Measurements from ENCODE around the gene ANXA2R. TPM values are rescaled to one million over a fixed set of nuclear protein-coding genes. Genes with fewer than 3 reads are reported as not detected.
"Not testable (repeated sequence)": the region's sequence is repeated elsewhere in the genome, so short reads cannot be mapped to it uniquely, and the experiment has no call there.

Gene ANXA2R
- total and polyA plus RNA-seq, 9 donors: 0.69 to 1.6 (median 1.2) TPM

DNA sequence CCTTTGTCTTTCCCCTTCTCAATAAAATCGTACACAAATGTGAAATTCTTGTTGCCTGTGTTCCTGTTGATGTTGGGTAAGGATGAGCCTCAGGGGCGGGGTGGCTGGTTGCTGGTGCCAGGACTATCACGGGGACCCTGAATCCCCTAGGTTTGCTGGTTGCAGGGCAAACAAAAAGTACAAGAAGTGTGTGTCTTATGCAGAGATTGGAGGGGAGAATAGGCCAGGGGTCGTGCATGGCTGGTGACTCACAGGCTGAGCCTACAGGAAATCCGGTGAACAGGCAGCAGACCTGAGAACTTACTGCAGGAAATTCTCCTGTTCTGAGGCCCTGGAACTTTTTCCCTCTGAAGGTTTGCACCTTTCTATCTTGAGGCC lies 5.5 kb downstream of the ANXA2R start:
- Histone ChIP-seq H3K36me3 (ENCODE audit: control insufficient read depth, insufficient read depth, low read length) (no peaks in the 10 kb centered on the region), H3K4me3 (ENCODE audit: low read length) (no peak overlapping the region), H3K27ac (ENCODE audit: low read length) (no peak overlapping the region), H3K9me3 (replicated peaks; ENCODE audit: control insufficient read depth, low read depth, low read length) (no peaks in the 10 kb centered on the region), H3K27me3 (ENCODE audit: control insufficient read depth, insufficient read depth, low read length) (peaks cover 69% of the 10 kb centered on the region), H3K4me1 (ENCODE audit: control insufficient read depth, insufficient read depth, low read length) (peaks cover 24% of the 10 kb centered on the region)
- DNase-seq: no peak
- 10% methylated on average over 3 of the region's 5 CpGs for WGBS (ENCODE audit: insufficient coverage)

- peaks cover 21% of the 10 kb centered on the region for H3K4me1 ChIP-seq (ENCODE audit: control insufficient read depth, insufficient read depth, low read length)
- H3K36me3 ChIP-seq (ENCODE audit: control insufficient read depth, insufficient read depth, low read length): no peaks in the 10 kb centered on the region
- WGBS (ENCODE audit: insufficient coverage): 12% methylated on average over 36 of the region's 41 CpGs
- H3K4me3 ChIP-seq (ENCODE audit: low read length): no peak overlapping the region
- no peaks in the 10 kb centered on the region for H3K9me3 ChIP-seq (replicated peaks; ENCODE audit: control insufficient read depth, low read depth, low read length)
- DNase-seq: no peak
- H3K27me3 ChIP-seq (ENCODE audit: control insufficient read depth, insufficient read depth, low read length): peaks cover 65% of the 10 kb centered on the region
- H3K27ac ChIP-seq (ENCODE audit: low read length): no peak overlapping the region
Measured at GRCh38 chr5:43033841-43034590, 6.1 kb downstream of the ANXA2R start.

DNA sequence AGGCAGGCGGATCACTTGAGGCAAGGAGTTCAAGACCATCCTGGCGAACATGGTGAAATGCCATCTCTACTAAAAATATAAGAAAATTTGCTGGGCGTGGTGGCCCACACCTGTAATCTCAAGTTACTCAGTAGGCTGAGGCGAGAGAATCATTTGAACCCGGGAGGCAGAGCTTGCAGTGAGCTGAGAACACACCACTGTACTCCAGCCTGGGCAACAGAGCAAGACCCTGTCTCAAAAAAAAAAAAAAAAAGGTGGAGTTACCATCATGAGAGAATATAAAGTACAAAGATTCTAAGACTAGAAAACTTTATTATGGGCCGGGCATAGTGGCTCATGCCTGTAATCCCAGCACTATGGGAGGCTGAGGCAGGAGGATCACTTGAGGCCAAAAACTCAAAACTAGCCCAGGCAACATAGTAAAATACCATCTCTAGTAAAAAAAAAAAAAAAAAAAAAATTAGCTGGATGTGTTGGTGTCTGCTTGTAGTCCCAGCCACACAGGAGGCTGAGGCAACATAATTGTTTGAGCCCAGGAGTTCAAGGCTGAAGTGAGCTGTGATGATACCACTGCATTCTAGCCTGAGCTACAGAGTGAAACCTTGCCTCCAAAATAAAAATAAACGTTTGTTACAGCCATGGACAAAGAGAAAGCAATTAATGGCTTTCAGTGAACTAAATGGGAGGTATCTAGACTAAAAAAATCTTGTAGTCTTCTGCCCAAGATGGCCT lies 12.9 kb downstream of the ANXA2R start:
- DNase-seq: no peak
- no peak overlapping the region for H3K4me3 ChIP-seq (ENCODE audit: low read length)
- H3K4me1 ChIP-seq (ENCODE audit: control insufficient read depth, insufficient read depth, low read length): no peaks in the 10 kb centered on the region
- H3K36me3 ChIP-seq (ENCODE audit: control insufficient read depth, insufficient read depth, low read length): no peaks in the 10 kb centered on the region
- peaks cover 49% of the 10 kb centered on the region for H3K27me3 ChIP-seq (ENCODE audit: control insufficient read depth, insufficient read depth, low read length)
- 47% methylated on average over 2 of the region's 7 CpGs for WGBS (ENCODE audit: insufficient coverage)
- no peaks in the 10 kb centered on the region for H3K9me3 ChIP-seq (replicated peaks; ENCODE audit: control insufficient read depth, low read depth, low read length)
- no peak overlapping the region for H3K27ac ChIP-seq (ENCODE audit: low read length)

DNA sequence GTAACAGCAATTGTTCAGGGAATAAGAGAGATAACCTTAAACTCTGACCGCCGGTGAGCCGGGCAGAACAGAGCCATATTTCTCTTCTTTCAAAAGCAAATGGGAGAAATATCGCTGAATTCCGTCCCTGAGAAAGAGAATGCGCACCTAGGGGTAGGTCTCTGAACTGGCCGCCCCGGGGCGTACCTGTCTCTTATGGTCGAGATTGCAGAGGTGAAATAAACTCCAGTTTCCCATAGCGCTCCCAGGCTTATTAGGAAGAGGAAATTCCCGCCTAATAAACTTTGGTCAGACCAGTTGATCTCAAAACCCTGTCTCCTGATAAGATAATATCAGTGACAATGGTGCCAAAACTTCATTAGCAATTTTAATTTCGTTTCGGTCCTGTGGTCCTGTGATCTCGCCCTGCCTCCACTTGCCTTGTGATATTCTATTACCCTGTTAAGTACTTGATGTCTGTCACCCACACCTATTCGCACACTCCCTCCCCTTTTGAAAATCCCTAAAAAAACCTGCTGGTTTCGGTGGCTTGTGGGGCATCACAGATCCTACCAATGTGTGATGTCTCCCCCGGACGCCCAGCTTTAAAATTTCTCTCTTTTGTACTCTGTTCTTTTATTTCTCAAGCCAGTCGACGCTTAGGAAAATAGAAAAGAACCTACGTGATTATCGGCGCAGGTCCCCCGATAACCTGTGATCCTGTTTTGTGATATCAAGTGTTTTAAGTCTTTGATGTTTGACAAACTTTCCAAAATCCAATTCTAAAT lies 14.8 kb downstream of the ANXA2R start:
- H3K27ac ChIP-seq (ENCODE audit: low read length); H3K36me3 ChIP-seq (ENCODE audit: control insufficient read depth, insufficient read depth, low read length); H3K9me3 ChIP-seq (replicated peaks; ENCODE audit: control insufficient read depth, low read depth, low read length); H3K4me1 ChIP-seq (ENCODE audit: control insufficient read depth, insufficient read depth, low read length); DNase-seq; H3K4me3 ChIP-seq (ENCODE audit: low read length): not testable (repeated sequence)
- peaks cover 57% of the 10 kb centered on the region for H3K27me3 ChIP-seq (ENCODE audit: control insufficient read depth, insufficient read depth, low read length)
- WGBS (ENCODE audit: insufficient coverage): 15% methylated on average over 6 of the region's 25 CpGs

DNA sequence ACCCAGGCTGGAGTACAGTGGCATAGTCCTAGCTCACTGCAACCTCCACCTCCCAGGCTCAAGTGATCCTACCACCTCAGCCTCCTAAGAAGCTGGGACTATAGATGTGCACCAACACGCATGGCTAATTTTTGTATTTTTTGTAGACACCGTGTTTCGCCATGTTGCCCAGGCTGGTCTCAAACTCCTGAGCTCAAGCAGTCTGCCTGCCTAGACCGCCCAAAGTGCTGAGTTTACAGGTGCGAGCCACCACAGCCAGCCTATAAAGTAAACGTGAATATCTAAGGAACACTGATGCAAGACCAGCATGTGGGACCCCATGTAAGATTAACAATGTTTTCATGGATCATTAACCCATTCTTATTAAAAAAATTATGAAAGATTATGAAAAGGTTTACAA lies 15.9 kb downstream of the ANXA2R start:
- Histone ChIP-seq H3K27ac (ENCODE audit: low read length) (no peak overlapping the region), H3K9me3 (replicated peaks; ENCODE audit: control insufficient read depth, low read depth, low read length) (no peaks in the 10 kb centered on the region), H3K4me1 (ENCODE audit: control insufficient read depth, insufficient read depth, low read length) (peaks cover 6% of the 10 kb centered on the region), H3K27me3 (ENCODE audit: control insufficient read depth, insufficient read depth, low read length) (peaks cover 63% of the 10 kb centered on the region), H3K4me3 (ENCODE audit: low read length) (no peak overlapping the region), H3K36me3 (ENCODE audit: control insufficient read depth, insufficient read depth, low read length) (no peaks in the 10 kb centered on the region)
- 64% methylated on average over 3 of the region's 6 CpGs for WGBS (ENCODE audit: insufficient coverage)
- no peak for DNase-seq

DNA sequence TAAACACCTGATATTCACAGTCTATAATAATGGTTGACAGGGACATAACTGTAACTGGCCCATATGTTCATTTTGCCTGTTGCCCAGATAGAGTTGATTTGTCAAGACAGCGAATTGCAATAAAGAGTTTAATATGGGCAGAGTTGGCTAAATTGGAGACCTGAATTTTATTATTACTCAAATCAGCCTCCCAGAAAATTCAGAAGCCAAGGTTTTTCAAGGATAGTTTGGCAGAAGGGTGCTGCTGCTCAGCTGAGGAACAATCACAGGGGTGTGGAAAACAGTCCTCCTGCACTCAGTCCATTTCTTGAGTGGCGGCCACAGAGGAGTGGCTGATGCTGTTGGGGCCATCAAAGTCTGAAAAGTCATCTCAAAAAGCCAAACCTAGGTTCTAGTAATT lies 19.0 kb downstream of the ANXA2R start:
- Histone ChIP-seq H3K9me3 (replicated peaks; ENCODE audit: control insufficient read depth, low read depth, low read length) (no peaks in the 10 kb centered on the region), H3K27me3 (ENCODE audit: control insufficient read depth, insufficient read depth, low read length) (peaks cover 80% of the 10 kb centered on the region), H3K36me3 (ENCODE audit: control insufficient read depth, insufficient read depth, low read length) (no peaks in the 10 kb centered on the region), H3K27ac (ENCODE audit: low read length) (no peak overlapping the region), H3K4me1 (ENCODE audit: control insufficient read depth, insufficient read depth, low read length) (peaks cover 19% of the 10 kb centered on the region), H3K4me3 (ENCODE audit: low read length) (no peak overlapping the region)
- DNase-seq: no peak
- no CpG with 5 or more reads among the region's 2 CpGs for WGBS (ENCODE audit: insufficient coverage)

DNA sequence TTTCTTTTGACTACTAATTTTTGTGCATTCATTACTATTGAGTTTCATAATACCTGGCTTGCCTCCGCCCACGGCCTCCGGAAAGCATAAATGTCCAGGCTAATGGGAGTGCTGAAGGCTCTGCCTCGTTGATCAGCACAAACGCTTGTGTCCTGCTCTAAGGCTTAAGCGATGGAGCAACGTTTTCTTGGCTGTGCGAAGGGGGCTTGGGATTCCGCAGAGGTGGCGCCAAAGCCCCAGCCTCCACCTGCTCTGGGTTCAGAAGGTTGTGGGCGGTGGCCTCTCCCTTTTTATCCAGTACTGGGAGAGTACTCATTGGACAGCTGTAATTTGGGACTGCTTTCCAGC lies 19.7 kb downstream of the ANXA2R start:
- peak overlapping the region; percentile 50 for H3K27ac ChIP-seq (ENCODE audit: low read length)
- no peaks in the 10 kb centered on the region for H3K9me3 ChIP-seq (replicated peaks; ENCODE audit: control insufficient read depth, low read depth, low read length)
- no peaks in the 10 kb centered on the region for H3K36me3 ChIP-seq (ENCODE audit: control insufficient read depth, insufficient read depth, low read length)
- DNase-seq: peak; percentile 22
- peaks cover 19% of the 10 kb centered on the region for H3K4me1 ChIP-seq (ENCODE audit: control insufficient read depth, insufficient read depth, low read length)
- H3K4me3 ChIP-seq (ENCODE audit: low read length): peak overlapping the region; percentile 2
- peaks cover 80% of the 10 kb centered on the region for H3K27me3 ChIP-seq (ENCODE audit: control insufficient read depth, insufficient read depth, low read length)
- 2% methylated on average over 6 of the region's 11 CpGs for WGBS (ENCODE audit: insufficient coverage)

DNA sequence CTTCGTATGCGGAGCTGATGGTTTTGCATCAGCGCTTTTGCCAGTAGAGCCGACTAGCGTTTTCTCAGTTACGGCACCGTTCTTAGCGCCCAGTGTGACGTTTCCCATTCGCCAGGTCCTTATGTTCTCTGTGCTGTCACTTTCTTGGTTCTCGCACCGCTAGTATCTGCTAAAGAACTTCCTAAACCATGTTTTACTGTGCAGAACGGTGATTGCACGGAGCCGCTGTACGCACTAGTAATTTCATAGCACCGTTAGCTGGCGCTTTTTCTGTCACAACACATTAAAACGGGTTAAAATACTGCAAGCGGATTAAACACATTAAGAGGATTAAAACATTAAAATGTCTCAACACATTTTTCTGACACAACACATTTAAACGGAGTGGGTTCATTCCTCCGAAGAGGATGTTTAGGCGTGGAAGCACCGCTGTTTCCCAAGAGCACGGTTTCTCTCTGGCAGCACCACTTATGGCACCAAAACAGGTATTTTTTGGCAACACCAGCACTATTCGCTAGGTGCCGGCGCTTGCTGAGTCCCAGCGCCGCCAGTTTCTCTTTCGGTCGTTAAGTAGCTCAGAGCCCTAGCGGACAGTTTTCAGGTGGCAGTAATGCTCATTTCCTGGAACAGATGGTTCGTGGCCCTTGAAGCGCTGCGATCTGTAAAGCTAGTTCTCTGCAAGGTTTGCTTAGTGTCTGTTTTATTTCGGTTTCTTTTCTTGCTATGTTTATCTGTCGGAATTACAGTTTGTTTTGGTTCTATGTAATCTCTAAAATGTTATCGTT lies 20.3 kb downstream of the ANXA2R start:
- Histone ChIP-seq H3K27ac (ENCODE audit: low read length) (peak overlapping the region; percentile 72), H3K4me1 (ENCODE audit: control insufficient read depth, insufficient read depth, low read length) (peaks cover 19% of the 10 kb centered on the region), H3K9me3 (replicated peaks; ENCODE audit: control insufficient read depth, low read depth, low read length) (no peaks in the 10 kb centered on the region), H3K4me3 (ENCODE audit: low read length) (peak overlapping the region; percentile 32), H3K36me3 (ENCODE audit: control insufficient read depth, insufficient read depth, low read length) (no peaks in the 10 kb centered on the region), H3K27me3 (ENCODE audit: control insufficient read depth, insufficient read depth, low read length) (peaks cover 80% of the 10 kb centered on the region)
- DNase-seq: peak; percentile 79
- WGBS (ENCODE audit: insufficient coverage): 5% methylated on average over 32 of the region's 39 CpGs

GRCh38 chr5:43019291-43019613 lies 20.9 kb downstream of the ANXA2R start:
- H3K4me1 ChIP-seq (ENCODE audit: control insufficient read depth, insufficient read depth, low read length): peaks cover 19% of the 10 kb centered on the region
- H3K4me3 ChIP-seq (ENCODE audit: low read length): peak overlapping the region; percentile 32
- peaks cover 77% of the 10 kb centered on the region for H3K27me3 ChIP-seq (ENCODE audit: control insufficient read depth, insufficient read depth, low read length)
- no peaks in the 10 kb centered on the region for H3K9me3 ChIP-seq (replicated peaks; ENCODE audit: control insufficient read depth, low read depth, low read length)
- H3K36me3 ChIP-seq (ENCODE audit: control insufficient read depth, insufficient read depth, low read length): no peaks in the 10 kb centered on the region
- DNase-seq: peak; percentile 20
- WGBS (ENCODE audit: insufficient coverage): 23% methylated on average over 4 of the region's 6 CpGs
- peak overlapping the region; percentile 72 for H3K27ac ChIP-seq (ENCODE audit: low read length)

GRCh38 chr5:43017428-43017815 lies 22.7 kb downstream of the ANXA2R start:
- WGBS (ENCODE audit: insufficient coverage): 7% methylated on average over 5 of the region's 13 CpGs

More at GRCh38 chr5:43017428-43017815, 22.7 kb downstream of the ANXA2R start:
- Histone ChIP-seq H3K27me3 (ENCODE audit: control insufficient read depth, insufficient read depth, low read length) (peaks cover 67% of the 10 kb centered on the region), H3K4me3 (ENCODE audit: low read length) (peak overlapping the region; percentile 49), H3K36me3 (ENCODE audit: control insufficient read depth, insufficient read depth, low read length) (no peaks in the 10 kb centered on the region), H3K9me3 (replicated peaks; ENCODE audit: control insufficient read depth, low read depth, low read length) (no peaks in the 10 kb centered on the region), H3K4me1 (ENCODE audit: control insufficient read depth, insufficient read depth, low read length) (peaks cover 19% of the 10 kb centered on the region), H3K27ac (ENCODE audit: low read length) (peak overlapping the region; percentile 90)
- peak; percentile 39 for DNase-seq

Measured in muscle of leg (tissue), 11 donors.